GM19351 (cell line): Measurements from ENCODE around the gene OLFM1.

ENCODE experiments used
- ATAC-seq: cut with Tn5 transposase; IDR thresholded peaks from one replicate; pipeline ENCODE4 v1.9.1; 2021; ENCODE audit warnings: mild to moderate bottlenecking, moderate library complexity; ENCODE audit not compliant: unreplicated experiment

The OLFM1 gene

GRCh38 chr9:135087489-135087792 lies at the start of gene OLFM1:
TSS of gene OLFM1 (plus strand) at chr9:135087668. CDS start at chr9:135087990, 322 bp downstream.
- ATAC-seq = no peak

- no peak for ATAC-seq
Observed at GRCh38 chr9:135038331-135038730, 49.1 kb upstream of the OLFM1 start.

GRCh38 chr9:135038826-135039225 lies 48.6 kb upstream of the OLFM1 start:
- ATAC-seq = no peak

GRCh38 chr9:135039266-135039870 lies 48.1 kb upstream of the OLFM1 start:
- ATAC-seq = no peak

- ATAC-seq = no peak
Observed at GRCh38 chr9:135039916-135040645, 47.4 kb upstream of the OLFM1 start.

GRCh38 chr9:135040892-135041291 lies 46.6 kb upstream of the OLFM1 start:
- no peak for ATAC-seq

- no peak for ATAC-seq
Observed at GRCh38 chr9:135043345-135043744, 44.1 kb upstream of the OLFM1 start.

GRCh38 chr9:135045264-135045927 lies 42.1 kb upstream of the OLFM1 start:
- ATAC-seq = no peak

GRCh38 chr9:135045928-135046738 lies 41.3 kb upstream of the OLFM1 start:
- no peak for ATAC-seq

GRCh38 chr9:135046739-135047350 lies 40.6 kb upstream of the OLFM1 start:
- ATAC-seq = no peak

- ATAC-seq = no peak
Observed at GRCh38 chr9:135047521-135047920, 39.9 kb upstream of the OLFM1 start.

- no peak for ATAC-seq
Observed at GRCh38 chr9:135048046-135048757, 39.3 kb upstream of the OLFM1 start.

GRCh38 chr9:135048758-135049444 lies 38.6 kb upstream of the OLFM1 start:
- no peak for ATAC-seq

GRCh38 chr9:135049460-135049859 lies 38.0 kb upstream of the OLFM1 start:
- no peak for ATAC-seq

- no peak for ATAC-seq
Observed at GRCh38 chr9:135050072-135050990, 37.1 kb upstream of the OLFM1 start.

GRCh38 chr9:135051316-135052038 lies 36.0 kb upstream of the OLFM1 start:
- no peak for ATAC-seq

GRCh38 chr9:135053133-135053532 lies 34.3 kb upstream of the OLFM1 start:
- ATAC-seq = no peak

GRCh38 chr9:135055181-135055580 lies 32.3 kb upstream of the OLFM1 start:
- no peak for ATAC-seq
